Effector memory CD8-positive, alpha-beta T cell (primary cell): Measurements from ENCODE around the gene STPG4.
A peak's percentile ranks its signal among the peaks of the same experiment; 100 is the strongest.

ENCODE experiments used
- ATAC-seq: fragments of 150-1000 bp; cut with Tn5 transposase; replicated peaks from 2 replicates; pipeline ENCODE4 v1.10.0; 2021; ENCODE audit warnings: mild to moderate bottlenecking, moderate library complexity
- DNase-seq, 3 experiments: peaks; one replicate each; pipeline ENCODE4 v3.0.0; 2021
- H3K27ac Mint-ChIP-seq, 2 donors: one replicate each; pipeline ENCODE4 v1.8.0; 2022; ENCODE audit warnings: mild to moderate bottlenecking in 2 of 2, mixed read lengths in 2 of 2, moderate library complexity in 2 of 2
- H3K27me3 Mint-ChIP-seq, 2 donors: one replicate each; pipeline ENCODE4 v1.8.0; 2022; ENCODE audit warnings: mixed read lengths in 2 of 2
- H3K36me3 Mint-ChIP-seq: one replicate; pipeline ENCODE4 v1.8.0; 2022; ENCODE audit warnings: mild to moderate bottlenecking, moderate library complexity, mixed read lengths; ENCODE audit not compliant: insufficient read depth
- H3K4me1 Mint-ChIP-seq, 2 donors: one replicate each; pipeline ENCODE4 v1.8.0; 2022; ENCODE audit warnings: low read depth in 2 of 2, mixed read lengths in 2 of 2
- H3K4me3 Mint-ChIP-seq, 2 donors: one replicate each; pipeline ENCODE4 v1.8.0; 2022; ENCODE audit warnings: mild to moderate bottlenecking in 2 of 2, mixed read lengths in 2 of 2, moderate library complexity in 2 of 2
- H3K9me3 Mint-ChIP-seq, 2 donors: one replicate each; pipeline ENCODE4 v1.8.0; 2022; ENCODE audit warnings: mixed read lengths in 2 of 2

STPG4 gene

DNA sequence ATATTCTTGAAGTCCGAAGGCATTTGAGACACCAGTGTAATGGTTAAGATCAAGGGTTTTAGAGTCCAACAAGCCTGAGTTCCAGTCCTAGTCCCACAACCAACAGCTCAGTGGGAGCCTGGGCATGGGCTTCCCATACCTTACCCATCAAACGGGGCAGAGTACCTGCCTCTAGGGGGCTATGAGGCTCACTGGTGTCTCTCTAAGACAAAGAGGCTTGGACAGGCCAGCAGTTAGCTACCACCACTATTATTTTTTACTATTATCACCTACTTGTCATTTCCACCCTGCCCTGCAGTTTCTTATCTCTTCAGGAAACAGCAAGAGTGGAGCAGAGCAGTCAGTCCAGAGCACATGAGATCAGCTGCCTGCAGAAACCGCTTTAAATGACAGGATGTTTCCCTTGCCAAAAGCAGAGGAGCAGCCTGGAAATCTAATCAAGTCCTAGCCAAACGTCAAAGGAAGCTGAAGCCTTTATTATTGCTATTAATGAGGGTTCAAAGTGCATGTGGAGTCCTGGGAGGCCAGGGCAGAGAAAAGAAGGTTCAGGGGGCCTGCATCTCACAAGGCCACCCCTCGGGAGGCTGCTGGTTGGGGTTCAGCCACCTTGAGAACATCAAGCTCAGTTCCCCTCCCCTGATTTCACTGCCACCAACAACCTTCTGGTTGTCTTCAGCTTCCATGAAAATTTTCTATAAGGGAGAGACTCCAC lies 66.6 kb downstream of the STPG4 start:
- H3K27me3 Mint-ChIP-seq: peaks cover 0 to 12% of the 10 kb centered on the region in 2 donors
- no peak for DNase-seq
- H3K27ac Mint-ChIP-seq: no peak overlapping the region

GRCh38 chr2:47087051-47087450 lies 68.1 kb downstream of the STPG4 start:
- Mint-ChIP-seq H3K4me3 (no peak overlapping the region), H3K27ac (no peak overlapping the region), H3K27me3 (peaks cover 0 to 14% of the 10 kb centered on the region in 2 donors), H3K4me1 (no peaks in the 10 kb centered on the region), H3K9me3 (no peaks in the 10 kb centered on the region), H3K36me3 (no peaks in the 10 kb centered on the region)
- no peak for ATAC-seq
- no peak for DNase-seq

More for the DNA sequence above, 66.6 kb downstream of the STPG4 start:
- Mint-ChIP-seq H3K4me3 (no peak overlapping the region), H3K9me3 (no peaks in the 10 kb centered on the region), H3K4me1 (no peaks in the 10 kb centered on the region), H3K36me3 (no peaks in the 10 kb centered on the region)
- no peak for ATAC-seq

- DNase-seq: no peak
- Mint-ChIP-seq H3K27ac (no peak overlapping the region), H3K27me3 (peaks cover 0 to 14% of the 10 kb centered on the region in 2 donors), H3K4me3 (no peak overlapping the region), H3K9me3 (no peaks in the 10 kb centered on the region), H3K36me3 (peaks cover 3% of the 10 kb centered on the region), H3K4me1 (no peaks in the 10 kb centered on the region)
- no peak for ATAC-seq
These were observed 68.5 kb downstream of the STPG4 start for GRCh38 chr2:47086571-47086970.

DNA sequence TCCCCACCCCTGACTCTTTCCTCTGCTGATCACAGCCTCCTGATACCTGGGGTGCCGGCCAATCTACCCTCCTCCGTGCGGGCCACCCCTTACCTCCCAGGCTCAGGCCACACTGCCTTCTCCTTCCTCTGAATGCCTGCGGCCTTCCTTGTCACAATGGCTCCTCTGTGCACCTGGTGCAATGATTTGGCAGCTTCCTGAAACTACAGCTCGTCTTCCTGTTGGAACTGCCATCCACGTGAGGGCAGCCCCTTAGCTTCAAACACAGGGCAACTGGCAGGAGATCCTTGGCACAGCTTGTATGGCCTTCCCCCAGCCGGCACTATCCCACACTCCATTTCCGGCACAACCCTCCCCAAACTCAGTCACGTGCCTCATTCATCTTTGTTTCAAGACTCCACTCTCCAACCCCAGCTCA lies 69.0 kb downstream of the STPG4 start:
- H3K27ac Mint-ChIP-seq: no peak overlapping the region
- H3K4me3 Mint-ChIP-seq: no peak overlapping the region
- no peaks in the 10 kb centered on the region for H3K9me3 Mint-ChIP-seq
- peaks cover 3% of the 10 kb centered on the region for H3K36me3 Mint-ChIP-seq
- no peaks in the 10 kb centered on the region for H3K4me1 Mint-ChIP-seq
- no peak for ATAC-seq
- H3K27me3 Mint-ChIP-seq: peaks cover 0 to 14% of the 10 kb centered on the region in 2 donors
- DNase-seq: no peak

GRCh38 chr2:47083886-47084687 lies 71.0 kb downstream of the STPG4 start:
- no peak overlapping the region for H3K4me3 Mint-ChIP-seq
- no peaks in the 10 kb centered on the region for H3K9me3 Mint-ChIP-seq
- H3K36me3 Mint-ChIP-seq: peaks cover 3% of the 10 kb centered on the region
- H3K27ac Mint-ChIP-seq: peak overlapping the region in 1 of 2 donors; percentile 47
- peaks cover 0 to 8% of the 10 kb centered on the region in 2 donors for H3K27me3 Mint-ChIP-seq
- DNase-seq (no peak), ATAC-seq (no peak)
- peaks cover 0 to 4% of the 10 kb centered on the region in 2 donors for H3K4me1 Mint-ChIP-seq

DNA sequence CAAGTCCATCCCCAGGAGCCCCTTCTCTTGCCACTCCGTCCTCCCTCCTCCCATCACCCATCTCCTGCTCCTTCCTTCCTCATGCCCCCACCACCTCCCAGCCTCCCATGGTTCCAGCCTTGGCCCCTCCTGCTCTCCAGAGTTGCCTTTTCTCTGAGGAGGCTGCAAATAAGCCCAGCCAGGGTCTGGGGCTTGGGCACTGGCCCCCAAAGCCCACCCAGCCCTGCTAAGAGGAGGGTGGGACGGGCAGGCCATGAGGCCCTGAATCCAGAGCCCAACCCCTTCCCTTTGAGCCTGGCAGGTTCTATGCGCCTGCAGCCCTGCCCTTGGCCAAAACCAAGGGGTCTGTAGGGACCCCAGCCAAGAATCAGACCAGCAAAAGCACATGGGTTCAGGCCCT lies 71.6 kb downstream of the STPG4 start:
- no peak for DNase-seq
- Mint-ChIP-seq H3K9me3 (no peaks in the 10 kb centered on the region), H3K4me3 (no peak overlapping the region), H3K4me1 (peaks cover 0 to 8% of the 10 kb centered on the region in 2 donors), H3K27me3 (peaks cover 0 to 8% of the 10 kb centered on the region in 2 donors), H3K36me3 (peaks cover 3% of the 10 kb centered on the region), H3K27ac (peak overlapping the region in 1 of 2 donors; percentile 6)
- ATAC-seq: no peak

GRCh38 chr2:47083005-47083404 lies 72.1 kb downstream of the STPG4 start:
- H3K9me3 Mint-ChIP-seq: no peaks in the 10 kb centered on the region
- H3K36me3 Mint-ChIP-seq: peaks cover 3% of the 10 kb centered on the region
- peaks cover 0 to 8% of the 10 kb centered on the region in 2 donors for H3K27me3 Mint-ChIP-seq
- H3K4me3 Mint-ChIP-seq: no peak overlapping the region
- peaks cover 0 to 8% of the 10 kb centered on the region in 2 donors for H3K4me1 Mint-ChIP-seq
- DNase-seq (no peak), ATAC-seq (no peak)
- peak overlapping the region in 1 of 2 donors; percentile 6 for H3K27ac Mint-ChIP-seq

DNA sequence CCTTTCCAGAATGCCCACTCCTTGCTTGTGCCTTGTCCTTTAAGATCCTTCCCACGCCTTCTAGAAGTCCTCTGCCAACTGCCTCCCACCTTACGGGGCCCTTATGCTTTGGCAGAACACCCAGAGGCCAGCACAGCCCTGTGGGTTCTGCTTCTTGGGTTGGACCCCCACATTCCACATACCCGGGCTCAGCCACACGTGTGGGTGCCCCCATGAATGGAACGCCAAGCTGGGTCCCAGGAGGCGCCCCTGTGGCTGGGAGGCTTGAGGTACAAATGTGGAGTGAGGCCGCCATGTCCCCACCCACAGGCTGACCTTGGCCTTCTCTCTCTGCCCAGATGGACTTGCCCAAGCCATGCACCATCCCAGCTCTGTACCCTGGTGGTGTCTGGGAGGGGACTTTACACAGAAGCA lies 74.2 kb downstream of the STPG4 start:
- DNase-seq (no peak), ATAC-seq (no peak)
- H3K36me3 Mint-ChIP-seq: peaks cover 6% of the 10 kb centered on the region
- H3K27ac Mint-ChIP-seq: no peak overlapping the region
- H3K9me3 Mint-ChIP-seq: no peaks in the 10 kb centered on the region
- H3K27me3 Mint-ChIP-seq: peaks cover 0 to 8% of the 10 kb centered on the region in 2 donors
- peaks cover 0 to 11% of the 10 kb centered on the region in 2 donors for H3K4me1 Mint-ChIP-seq
- H3K4me3 Mint-ChIP-seq: no peak overlapping the region

GRCh38 chr2:47079515-47080412 lies 75.3 kb downstream of the STPG4 start:
- Mint-ChIP-seq H3K27ac (peak overlapping the region in 1 of 2 donors; percentile 54), H3K4me3 (no peak overlapping the region), H3K9me3 (no peaks in the 10 kb centered on the region), H3K36me3 (peaks cover 9% of the 10 kb centered on the region), H3K27me3 (peaks cover 0 to 8% of the 10 kb centered on the region in 2 donors), H3K4me1 (peaks cover 0 to 14% of the 10 kb centered on the region in 2 donors)
- ATAC-seq: no peak
- DNase-seq: no peak

DNA sequence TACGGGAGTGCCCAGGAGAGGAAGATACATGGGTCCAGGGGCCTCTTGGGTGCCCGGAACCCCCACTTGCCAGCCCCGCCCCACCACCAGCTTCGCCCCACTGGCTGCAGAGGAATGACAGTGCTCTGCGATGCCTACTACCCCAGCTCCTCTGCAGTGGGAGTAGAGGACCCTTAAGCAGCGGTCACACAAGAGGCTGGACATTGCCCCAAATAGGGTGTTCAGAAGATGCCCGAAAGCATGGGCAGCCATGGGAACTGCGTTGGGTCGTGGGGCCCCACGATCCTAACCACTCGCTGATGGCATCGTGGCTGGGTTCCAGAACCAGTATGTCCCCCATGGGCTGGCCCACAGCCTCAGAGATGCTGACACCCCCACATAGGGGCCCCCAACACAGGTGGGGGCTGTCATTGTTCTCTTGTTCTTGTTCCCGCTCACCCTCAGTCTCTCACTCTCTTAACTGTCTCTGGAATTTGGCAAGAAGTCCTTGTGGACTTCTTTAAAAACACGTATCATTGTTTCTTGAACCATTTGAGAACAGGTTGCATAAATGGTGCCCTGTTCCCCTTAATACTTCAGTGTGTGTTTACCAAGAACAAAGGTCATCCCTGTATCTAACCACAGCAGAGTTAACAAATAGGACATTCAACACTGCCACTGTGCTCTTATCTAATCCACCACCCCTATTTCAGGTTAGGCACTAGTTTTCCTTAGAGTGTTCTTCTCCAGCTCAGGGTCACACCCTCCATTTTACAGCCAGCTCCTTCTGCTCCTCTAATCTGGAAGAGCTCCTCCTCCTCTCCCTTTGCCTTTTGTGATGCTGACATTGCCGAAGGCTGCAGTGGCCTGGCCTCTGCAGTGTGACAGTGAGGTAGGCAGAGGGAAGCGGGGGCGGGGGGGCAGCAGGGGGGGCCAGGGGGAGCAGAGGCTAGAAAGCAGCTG lies 76.3 kb downstream of the STPG4 start:
- Mint-ChIP-seq H3K4me1 (peaks cover 0 to 14% of the 10 kb centered on the region in 2 donors), H3K4me3 (no peak overlapping the region), H3K27me3 (peaks cover 0 to 5% of the 10 kb centered on the region in 2 donors), H3K9me3 (no peaks in the 10 kb centered on the region), H3K36me3 (peaks cover 14% of the 10 kb centered on the region), H3K27ac (no peak overlapping the region)
- ATAC-seq (no peak), DNase-seq (no peak)

DNA sequence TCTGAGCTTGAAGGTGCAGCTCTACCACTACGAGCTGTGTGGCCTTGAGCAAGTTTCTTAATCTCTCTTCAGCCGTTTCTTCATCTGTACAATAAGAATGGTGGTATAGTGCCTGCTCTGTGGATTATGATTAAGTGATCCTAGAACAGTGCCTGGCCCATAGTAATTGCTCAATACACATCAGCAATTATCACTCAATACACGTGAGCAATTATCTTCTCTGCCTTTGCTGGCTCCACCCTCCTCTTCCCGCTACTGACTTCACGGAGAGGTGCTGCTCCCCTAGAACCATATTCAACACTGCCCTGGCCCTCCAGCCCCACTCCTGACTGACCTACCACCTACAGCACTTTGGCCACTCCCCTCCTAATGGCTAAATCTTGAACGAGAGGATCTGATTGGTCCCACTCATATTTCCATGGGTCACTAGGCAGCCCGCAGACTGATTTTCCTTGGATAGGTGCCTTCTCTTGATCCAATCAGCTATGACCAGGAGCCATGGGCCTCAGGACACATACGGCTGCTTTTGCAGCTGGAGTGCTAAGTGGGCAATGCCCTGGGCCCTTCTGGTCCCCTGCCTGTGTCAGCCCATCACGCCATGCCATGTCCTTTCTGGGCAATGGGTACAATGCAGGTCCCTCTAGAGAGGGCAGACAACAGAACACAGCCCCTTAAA lies 77.5 kb downstream of the STPG4 start:
- Mint-ChIP-seq H3K9me3 (no peaks in the 10 kb centered on the region), H3K27me3 (no peaks in the 10 kb centered on the region), H3K4me3 (no peak overlapping the region), H3K36me3 (peaks cover 17% of the 10 kb centered on the region), H3K27ac (no peak overlapping the region), H3K4me1 (peaks cover 0 to 21% of the 10 kb centered on the region in 2 donors)
- DNase-seq: no peak
- no peak for ATAC-seq
